ENCODE results near the gene ZNF665.

ZNF665 gene

DNA sequence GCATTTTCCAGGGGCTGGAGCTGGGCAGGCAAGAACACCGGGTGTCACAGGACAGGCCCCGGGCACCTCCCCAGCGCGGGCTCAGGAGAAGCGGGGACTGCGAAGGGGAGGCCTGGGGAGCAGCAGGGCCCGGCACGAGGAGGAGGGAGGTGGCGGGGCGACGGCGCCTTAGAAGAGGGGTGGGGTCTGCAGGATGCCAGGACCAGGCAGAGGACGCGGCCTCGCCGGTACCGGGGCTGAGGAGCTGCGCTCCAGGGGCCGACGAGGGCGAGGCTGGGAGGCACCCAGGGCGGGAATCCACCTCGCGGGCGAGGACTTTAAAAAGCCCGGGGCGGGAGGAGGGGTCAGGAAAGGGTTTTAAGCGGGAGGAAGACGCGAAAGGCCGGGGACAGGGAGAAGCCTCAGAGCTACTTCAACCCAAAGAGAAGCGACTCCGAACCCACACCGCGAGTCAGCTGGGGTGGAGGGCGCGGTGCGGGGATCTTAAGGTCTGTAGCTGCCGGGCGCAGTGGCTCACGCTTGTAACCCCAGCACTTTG is 35.0 kb downstream of the ZNF665 start:
- peaks cover 2 to 6% of the 10 kb centered on the region in 2 donors for H3K4me1 ChIP-seq (ENCODE audit: control insufficient read depth in 2 of 2, insufficient read depth in 2 of 2, low read length in 2 of 2)
- H3K36me3 ChIP-seq (ENCODE audit: control insufficient read depth in 2 of 2, insufficient read depth in 2 of 2, low read length in 2 of 2) = peaks cover 3 to 10% of the 10 kb centered on the region in 2 donors
- H3K4me3 ChIP-seq (ENCODE audit: low read length in 2 of 2) = peak overlapping the region; percentile 80 to 82
- no peak overlapping the region for H3K27ac ChIP-seq (ENCODE audit: low read depth in 2 of 2, low read length in 2 of 2)
- peaks cover 0 to 1% of the 10 kb centered on the region in 2 donors for H3K9me3 ChIP-seq (ENCODE audit: control insufficient read depth in 2 of 2, low read length in 2 of 2)
- peak overlapping the region; percentile 70 to 71 for H3K9ac ChIP-seq (ENCODE audit: low read depth in 1 of 2, low read length in 2 of 2)
- H3K27me3 ChIP-seq (ENCODE audit: control insufficient read depth in 2 of 2, insufficient read depth in 2 of 2, low read length in 2 of 2) = no peaks in the 10 kb centered on the region

DNA sequence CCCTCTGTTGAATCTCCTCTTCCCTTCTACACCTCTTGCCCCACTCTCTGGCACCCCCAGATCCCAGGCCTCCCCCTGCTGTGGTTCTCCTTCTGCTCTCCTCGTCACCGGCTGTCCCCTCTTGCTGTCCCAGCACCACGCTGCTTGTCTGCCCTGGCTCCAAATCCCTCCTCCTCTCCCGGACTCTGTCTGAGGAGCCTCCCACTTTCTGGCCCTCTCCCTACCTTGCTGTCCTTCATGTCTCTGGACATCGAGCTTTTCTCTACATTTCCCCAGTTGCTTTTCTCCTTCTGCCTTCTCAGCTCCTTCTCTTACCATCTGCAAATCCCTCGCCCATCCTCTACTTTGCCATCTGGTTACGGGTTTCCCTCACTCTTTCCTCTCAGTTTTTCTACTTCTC is 35.5 kb downstream of the ZNF665 start:
- Histone ChIP-seq H3K9me3 (ENCODE audit: control insufficient read depth in 2 of 2, low read length in 2 of 2) (peaks cover 0 to 2% of the 10 kb centered on the region in 2 donors), H3K4me1 (ENCODE audit: control insufficient read depth in 2 of 2, insufficient read depth in 2 of 2, low read length in 2 of 2) (peaks cover 2 to 6% of the 10 kb centered on the region in 2 donors), H3K36me3 (ENCODE audit: control insufficient read depth in 2 of 2, insufficient read depth in 2 of 2, low read length in 2 of 2) (peaks cover 3 to 14% of the 10 kb centered on the region in 2 donors), H3K4me3 (ENCODE audit: low read length in 2 of 2) (peak overlapping the region; percentile 80 to 82), H3K27ac (ENCODE audit: low read depth in 2 of 2, low read length in 2 of 2) (no peak overlapping the region), H3K9ac (ENCODE audit: low read depth in 1 of 2, low read length in 2 of 2) (peak overlapping the region in 1 of 2 donors; percentile 71), H3K27me3 (ENCODE audit: control insufficient read depth in 2 of 2, insufficient read depth in 2 of 2, low read length in 2 of 2) (no peaks in the 10 kb centered on the region)

DNA sequence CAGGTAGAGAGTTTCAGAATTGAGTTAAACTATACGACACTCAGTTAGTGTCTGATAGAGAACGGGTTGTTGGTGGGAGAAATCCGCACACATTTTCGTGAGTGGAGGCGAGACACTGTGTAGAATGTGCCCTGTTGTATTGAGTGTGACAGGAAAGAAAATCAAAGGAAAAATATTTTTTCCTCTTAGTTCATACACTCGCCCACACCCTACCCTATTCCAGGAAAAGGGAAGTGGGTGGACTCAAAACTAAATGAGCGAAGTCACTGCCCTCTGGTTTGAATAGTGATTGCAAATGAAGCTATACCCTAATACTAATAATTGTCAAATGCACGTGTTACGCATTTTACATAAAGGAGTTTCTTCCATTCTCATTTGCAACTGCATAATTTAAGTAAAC is 36.3 kb downstream of the ZNF665 start:
- H3K27ac ChIP-seq (ENCODE audit: low read depth in 2 of 2, low read length in 2 of 2) = no peak overlapping the region
- H3K4me3 ChIP-seq (ENCODE audit: low read length in 2 of 2) = no peak overlapping the region
- peaks cover 0 to 2% of the 10 kb centered on the region in 2 donors for H3K9me3 ChIP-seq (ENCODE audit: control insufficient read depth in 2 of 2, low read length in 2 of 2)
- H3K4me1 ChIP-seq (ENCODE audit: control insufficient read depth in 2 of 2, insufficient read depth in 2 of 2, low read length in 2 of 2) = peaks cover 2 to 6% of the 10 kb centered on the region in 2 donors
- H3K27me3 ChIP-seq (ENCODE audit: control insufficient read depth in 2 of 2, insufficient read depth in 2 of 2, low read length in 2 of 2) = no peaks in the 10 kb centered on the region
- H3K9ac ChIP-seq (ENCODE audit: low read depth in 1 of 2, low read length in 2 of 2) = no peak overlapping the region
- H3K36me3 ChIP-seq (ENCODE audit: control insufficient read depth in 2 of 2, insufficient read depth in 2 of 2, low read length in 2 of 2) = peaks cover 3 to 14% of the 10 kb centered on the region in 2 donors

DNA sequence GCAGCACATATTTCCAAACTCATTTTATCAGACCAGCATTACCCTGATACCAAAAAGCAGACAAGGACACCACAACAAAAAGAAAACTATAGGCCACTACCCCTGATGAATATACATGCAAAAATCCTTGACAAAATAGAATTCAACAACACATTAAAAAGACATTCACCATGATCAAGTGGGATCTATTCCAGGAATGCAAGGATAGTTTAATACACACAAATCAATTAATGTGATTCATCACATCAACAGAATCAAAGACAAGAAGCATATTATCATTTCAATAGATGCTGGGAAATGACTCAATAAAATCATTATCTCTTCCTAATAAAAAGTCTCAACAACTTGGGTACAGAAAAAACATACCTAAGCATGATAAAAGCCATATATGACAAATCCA is 45.5 kb downstream of the ZNF665 start:
- Histone ChIP-seq H3K9ac (ENCODE audit: low read depth in 1 of 2, low read length in 2 of 2) (no peak overlapping the region), H3K27ac (ENCODE audit: low read depth in 2 of 2, low read length in 2 of 2) (no peak overlapping the region), H3K4me3 (ENCODE audit: low read length in 2 of 2) (no peak overlapping the region), H3K4me1 (ENCODE audit: control insufficient read depth in 2 of 2, insufficient read depth in 2 of 2, low read length in 2 of 2) (no peaks in the 10 kb centered on the region), H3K36me3 (ENCODE audit: control insufficient read depth in 2 of 2, insufficient read depth in 2 of 2, low read length in 2 of 2) (peaks cover 30 to 36% of the 10 kb centered on the region in 2 donors), H3K27me3 (ENCODE audit: control insufficient read depth in 2 of 2, insufficient read depth in 2 of 2, low read length in 2 of 2) (no peaks in the 10 kb centered on the region), H3K9me3 (ENCODE audit: control insufficient read depth in 2 of 2, low read length in 2 of 2) (peaks cover 26 to 41% of the 10 kb centered on the region in 2 donors)

DNA sequence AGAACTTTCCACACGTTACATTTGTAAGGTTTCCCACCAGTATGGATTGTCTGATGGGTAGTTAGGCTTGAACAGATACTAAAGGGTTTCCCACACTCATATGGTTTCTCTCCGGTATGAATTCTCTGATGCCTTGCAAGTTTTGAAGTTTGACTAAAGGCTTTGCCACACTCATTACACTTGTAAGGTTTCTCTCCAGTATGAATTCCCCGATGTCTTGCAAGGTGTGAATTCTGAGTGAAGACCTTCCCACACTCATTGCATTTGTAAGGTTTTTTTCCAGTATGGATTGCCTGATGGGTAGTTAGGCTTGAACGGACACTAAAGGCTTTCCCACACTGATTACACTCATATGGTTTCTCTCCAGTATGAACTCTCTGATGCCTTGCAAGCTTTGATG is 52.8 kb downstream of the ZNF665 start:
- H3K9me3 ChIP-seq (ENCODE audit: control insufficient read depth in 2 of 2, low read length in 2 of 2) = peaks cover 41 to 48% of the 10 kb centered on the region in 2 donors
- H3K4me1 ChIP-seq (ENCODE audit: control insufficient read depth in 2 of 2, insufficient read depth in 2 of 2, low read length in 2 of 2) = no peaks in the 10 kb centered on the region
- H3K9ac ChIP-seq (ENCODE audit: low read depth in 1 of 2, low read length in 2 of 2) = no peak overlapping the region
- peaks cover 20 to 21% of the 10 kb centered on the region in 2 donors for H3K36me3 ChIP-seq (ENCODE audit: control insufficient read depth in 2 of 2, insufficient read depth in 2 of 2, low read length in 2 of 2)
- H3K27ac ChIP-seq (ENCODE audit: low read depth in 2 of 2, low read length in 2 of 2) = no peak overlapping the region
- H3K27me3 ChIP-seq (ENCODE audit: control insufficient read depth in 2 of 2, insufficient read depth in 2 of 2, low read length in 2 of 2) = no peaks in the 10 kb centered on the region
- H3K4me3 ChIP-seq (ENCODE audit: low read length in 2 of 2) = no peak overlapping the region

DNA sequence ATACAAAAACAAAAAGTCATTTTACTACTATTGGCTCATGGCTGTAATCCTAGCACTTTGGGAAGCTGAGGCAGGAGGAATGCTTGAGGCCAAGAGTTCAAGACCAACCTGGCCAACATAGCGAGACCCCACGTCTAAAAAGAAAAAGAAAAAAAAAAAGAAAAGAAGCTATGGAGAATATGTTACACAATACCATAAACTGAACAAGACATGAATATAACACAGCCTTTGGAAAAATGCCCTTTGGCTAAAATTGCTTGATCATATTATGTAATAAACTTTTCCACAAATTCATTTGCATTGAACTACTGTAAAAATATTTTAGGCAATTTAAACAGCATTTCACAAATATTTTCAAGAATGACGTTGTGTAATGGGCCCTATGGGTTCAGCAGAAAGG is 56.7 kb downstream of the ZNF665 start:
- Histone ChIP-seq H3K4me3 (ENCODE audit: low read length in 2 of 2) (no peak overlapping the region), H3K27me3 (ENCODE audit: control insufficient read depth in 2 of 2, insufficient read depth in 2 of 2, low read length in 2 of 2) (no peaks in the 10 kb centered on the region), H3K36me3 (ENCODE audit: control insufficient read depth in 2 of 2, insufficient read depth in 2 of 2, low read length in 2 of 2) (peaks cover 0 to 3% of the 10 kb centered on the region in 2 donors), H3K9me3 (ENCODE audit: control insufficient read depth in 2 of 2, low read length in 2 of 2) (peaks cover 21 to 29% of the 10 kb centered on the region in 2 donors), H3K4me1 (ENCODE audit: control insufficient read depth in 2 of 2, insufficient read depth in 2 of 2, low read length in 2 of 2) (peaks cover 0 to 4% of the 10 kb centered on the region in 2 donors), H3K9ac (ENCODE audit: low read depth in 1 of 2, low read length in 2 of 2) (no peak overlapping the region), H3K27ac (ENCODE audit: low read depth in 2 of 2, low read length in 2 of 2) (no peak overlapping the region)

DNA sequence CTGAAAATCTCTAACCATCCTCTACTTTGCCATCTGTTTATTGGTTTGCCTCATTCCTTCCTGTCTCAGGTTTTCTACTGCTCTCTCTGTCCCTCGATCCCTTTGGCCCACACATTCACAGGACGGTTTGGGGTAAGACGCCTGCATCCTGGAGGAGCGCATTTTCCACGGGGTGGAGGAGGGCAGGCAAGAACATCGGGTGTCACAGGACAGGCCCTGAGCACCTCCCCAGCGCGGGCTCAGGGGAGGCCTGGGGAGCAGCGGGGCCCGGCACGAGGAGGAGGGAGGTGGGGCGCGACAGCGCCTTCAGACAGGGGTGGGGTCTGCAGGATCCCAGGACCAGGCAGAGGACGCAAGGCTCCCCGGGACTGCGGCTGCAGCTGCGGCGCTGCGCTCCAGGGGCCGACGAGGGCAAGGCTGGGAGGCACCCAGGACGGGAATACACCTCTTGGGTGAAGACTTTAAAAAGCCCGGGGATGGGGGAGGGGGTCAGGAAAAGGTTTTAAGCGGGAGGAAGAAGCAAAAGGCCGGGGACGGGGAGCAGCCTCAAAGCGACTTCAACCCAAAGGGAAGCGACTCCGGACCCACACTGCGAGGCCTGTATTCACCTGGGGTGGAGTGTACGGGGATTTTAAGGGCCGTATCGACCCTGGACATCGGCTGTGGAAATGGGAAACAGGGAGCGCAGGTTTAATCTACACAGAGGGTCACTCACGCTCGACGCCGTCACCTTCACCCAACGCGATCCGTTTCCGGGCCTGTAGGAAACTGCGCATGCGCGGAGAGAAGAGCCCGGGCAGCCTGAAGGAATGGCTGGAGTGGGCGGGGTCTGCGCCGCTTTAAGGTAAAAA is 60.8 kb downstream of the ZNF665 start, which contains the start of gene ZNF415:
TSS of gene ZNF415 (minus strand) at position 770 of the 851 bp plus-strand sequence. CDS start 10,234 bp downstream, outside the sequence.
- Histone ChIP-seq H3K9me3 (ENCODE audit: control insufficient read depth in 2 of 2, low read length in 2 of 2) (peaks cover 3 to 4% of the 10 kb centered on the region in 2 donors), H3K27ac (ENCODE audit: low read depth in 2 of 2, low read length in 2 of 2) (peak within 1 kb of the TSS; percentile 29 to 38), H3K4me3 (ENCODE audit: low read length in 2 of 2) (peak within 1 kb of the TSS; percentile 88 to 91), H3K36me3 (ENCODE audit: control insufficient read depth in 2 of 2, insufficient read depth in 2 of 2, low read length in 2 of 2) (no peaks in the 10 kb centered on the region), H3K9ac (ENCODE audit: low read depth in 1 of 2, low read length in 2 of 2) (peak within 1 kb of the TSS; percentile 80 to 87), H3K4me1 (ENCODE audit: control insufficient read depth in 2 of 2, insufficient read depth in 2 of 2, low read length in 2 of 2) (peaks cover 0 to 4% of the 10 kb centered on the region in 2 donors), H3K27me3 (ENCODE audit: control insufficient read depth in 2 of 2, insufficient read depth in 2 of 2, low read length in 2 of 2) (no peaks in the 10 kb centered on the region)

DNA sequence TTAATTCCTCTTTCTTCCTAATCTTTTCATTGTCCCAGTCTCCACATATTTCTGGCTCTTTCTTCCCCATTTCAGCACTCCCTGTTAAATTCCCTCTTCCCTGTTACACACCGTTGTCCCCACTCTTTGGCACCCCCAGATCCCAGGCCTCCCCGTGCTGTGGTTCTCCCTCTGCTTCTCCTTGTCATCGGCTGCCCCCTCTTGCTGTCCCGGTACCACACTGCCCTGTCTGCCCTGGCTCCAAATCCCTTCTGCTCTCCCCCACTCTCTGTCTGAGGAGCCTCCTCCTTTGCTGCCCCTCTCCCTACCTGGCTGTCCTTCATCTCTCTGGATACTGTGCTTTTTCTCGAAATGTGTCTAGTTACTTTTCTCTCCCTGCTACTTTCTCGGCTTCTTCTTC is 61.4 kb downstream of the ZNF665 start:
- Histone ChIP-seq H3K27ac (ENCODE audit: low read depth in 2 of 2, low read length in 2 of 2) (no peak overlapping the region), H3K4me3 (ENCODE audit: low read length in 2 of 2) (peak overlapping the region; percentile 88 to 91), H3K9me3 (ENCODE audit: control insufficient read depth in 2 of 2, low read length in 2 of 2) (no peaks in the 10 kb centered on the region)

DNA sequence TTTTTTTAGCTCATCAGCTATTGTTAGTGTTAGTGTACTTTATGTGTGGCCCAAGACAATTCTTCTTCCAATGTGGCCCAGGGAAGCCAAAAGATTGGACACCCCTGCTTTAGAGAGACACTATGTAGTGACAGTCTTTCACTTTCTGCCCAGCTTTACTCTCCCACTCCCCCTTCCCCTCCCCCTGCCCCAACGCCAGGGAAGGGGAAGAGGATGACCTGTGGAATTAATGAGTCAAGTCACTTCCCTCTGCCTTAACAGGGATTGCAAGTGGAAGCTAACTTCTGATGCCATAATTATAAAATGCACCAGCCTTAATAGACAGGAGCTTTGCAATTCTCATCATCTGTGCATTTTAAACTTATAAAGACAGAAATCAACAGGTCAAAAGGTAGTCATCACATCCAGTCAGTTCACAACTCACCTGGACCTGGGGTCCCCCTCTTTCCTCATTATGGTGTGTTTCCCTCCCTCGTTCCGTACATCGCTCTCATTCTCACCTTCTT is 62.0 kb downstream of the ZNF665 start:
- H3K27me3 ChIP-seq (ENCODE audit: control insufficient read depth in 2 of 2, insufficient read depth in 2 of 2, low read length in 2 of 2) = no peaks in the 10 kb centered on the region
- H3K9me3 ChIP-seq (ENCODE audit: control insufficient read depth in 2 of 2, low read length in 2 of 2) = no peaks in the 10 kb centered on the region
- H3K36me3 ChIP-seq (ENCODE audit: control insufficient read depth in 2 of 2, insufficient read depth in 2 of 2, low read length in 2 of 2) = no peaks in the 10 kb centered on the region
- H3K9ac ChIP-seq (ENCODE audit: low read depth in 1 of 2, low read length in 2 of 2) = no peak overlapping the region
- H3K27ac ChIP-seq (ENCODE audit: low read depth in 2 of 2, low read length in 2 of 2) = no peak overlapping the region
- H3K4me3 ChIP-seq (ENCODE audit: low read length in 2 of 2) = no peak overlapping the region
- peaks cover 0 to 4% of the 10 kb centered on the region in 2 donors for H3K4me1 ChIP-seq (ENCODE audit: control insufficient read depth in 2 of 2, insufficient read depth in 2 of 2, low read length in 2 of 2)

More for the DNA sequence above, 61.4 kb downstream of the ZNF665 start:
- no peaks in the 10 kb centered on the region for H3K27me3 ChIP-seq (ENCODE audit: control insufficient read depth in 2 of 2, insufficient read depth in 2 of 2, low read length in 2 of 2)
- H3K4me1 ChIP-seq (ENCODE audit: control insufficient read depth in 2 of 2, insufficient read depth in 2 of 2, low read length in 2 of 2) = peaks cover 0 to 4% of the 10 kb centered on the region in 2 donors
- H3K36me3 ChIP-seq (ENCODE audit: control insufficient read depth in 2 of 2, insufficient read depth in 2 of 2, low read length in 2 of 2) = no peaks in the 10 kb centered on the region
- peak overlapping the region; percentile 80 to 87 for H3K9ac ChIP-seq (ENCODE audit: low read depth in 1 of 2, low read length in 2 of 2)

DNA sequence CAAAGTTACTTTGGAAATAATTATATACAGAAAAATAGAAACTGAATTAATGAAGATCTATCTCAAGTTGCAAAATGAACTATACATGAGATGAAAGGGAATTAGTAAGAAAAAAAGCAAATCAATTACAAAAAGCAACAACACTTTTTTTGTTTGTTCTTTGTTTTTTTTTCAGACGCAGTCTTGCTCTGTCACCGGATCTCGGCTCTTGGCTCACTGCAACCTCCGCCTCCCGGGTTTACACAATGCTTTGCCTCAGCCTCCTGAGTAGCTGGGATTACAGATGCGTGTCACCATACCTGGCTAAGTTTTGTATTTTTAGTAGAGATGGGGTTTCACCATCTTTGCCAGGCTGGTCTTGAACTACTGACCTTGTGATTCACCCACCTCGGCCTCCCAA is 62.7 kb downstream of the ZNF665 start:
- H3K9me3 ChIP-seq (ENCODE audit: control insufficient read depth in 2 of 2, low read length in 2 of 2) = no peaks in the 10 kb centered on the region
- H3K4me3 ChIP-seq (ENCODE audit: low read length in 2 of 2) = no peak overlapping the region
- H3K36me3 ChIP-seq (ENCODE audit: control insufficient read depth in 2 of 2, insufficient read depth in 2 of 2, low read length in 2 of 2) = no peaks in the 10 kb centered on the region
- peaks cover 0 to 4% of the 10 kb centered on the region in 2 donors for H3K4me1 ChIP-seq (ENCODE audit: control insufficient read depth in 2 of 2, insufficient read depth in 2 of 2, low read length in 2 of 2)
- no peak overlapping the region for H3K27ac ChIP-seq (ENCODE audit: low read depth in 2 of 2, low read length in 2 of 2)
- H3K27me3 ChIP-seq (ENCODE audit: control insufficient read depth in 2 of 2, insufficient read depth in 2 of 2, low read length in 2 of 2) = no peaks in the 10 kb centered on the region
- no peak overlapping the region for H3K9ac ChIP-seq (ENCODE audit: low read depth in 1 of 2, low read length in 2 of 2)

Data from mucosa of rectum (tissue), 2 donors.